Tibial nerve (tissue), 4 donors: ENCODE results near the gene PIGP. TPM values are rescaled to one million over a fixed set of nuclear protein-coding genes. Genes with fewer than 3 reads are reported as not detected.
"Not testable (repeated sequence)": the region's sequence is repeated elsewhere in the genome, so short reads cannot be mapped to it uniquely, and the experiment has no call there.

Source experiments
- DNase-seq, 2 donors: peaks; one replicate each; pipeline ENCODE4 v3.0.0-alpha.2; 2019; ENCODE audit warnings: low spot score in 2 of 2
- H3K27ac ChIP-seq, 4 donors: fragments of 200-600 bp; sonication (generic) in 3 of 4; one replicate each; pipeline ENCODE4 v1.5.1; 2017 to 2019; ENCODE audit warnings: mild to moderate bottlenecking in 1 of 4
- H3K27me3 ChIP-seq, 2 donors: fragments of 200-600 bp; sonication (generic) in 1 of 2; one replicate each; pipeline versions ENCODE4 v1.5.1 to v1.6.0; 2017 to 2019
- H3K36me3 ChIP-seq, 3 donors: fragments of 200-600 bp; sonication (generic); one replicate each; pipeline ENCODE4 v1.5.1; 2018 to 2019
- H3K4me1 ChIP-seq, 4 donors: fragments of 200-600 bp; sonication (generic) in 3 of 4; one replicate each; pipeline ENCODE4 v1.5.1; 2017 to 2019
- H3K4me3 ChIP-seq, 4 donors: fragments of 200-600 bp; sonication (generic) in 3 of 4; one replicate each; pipeline ENCODE4 v1.5.1; 2017 to 2019; ENCODE audit warnings: mild to moderate bottlenecking in 1 of 4, moderate library complexity in 1 of 4
- H3K9me3 ChIP-seq, 4 donors: fragments of 200-600 bp; sonication (generic) in 3 of 4; one replicate each; pipeline ENCODE4 v1.5.1; 2017 to 2019
- EP300 ChIP-seq, 2 donors: sonication (generic); formaldehyde crosslinking; IDR thresholded peaks; one replicate each; pipeline ENCODE4 v1.6.1; 2017; ENCODE audit warnings: antibody characterized with exemption in 2 of 2, mild to moderate bottlenecking in 1 of 2
- POLR2A ChIP-seq, 2 donors: fragments of 450-650 bp; IDR thresholded peaks; one replicate each; pipeline ENCODE4 v1.6.1; 2017; ENCODE audit warnings: antibody characterized with exemption in 2 of 2, mild to moderate bottlenecking in 2 of 2, moderate library complexity in 2 of 2
- WGBS, 2 donors: methylation state at CpG; one replicate each; pipeline ENCODE4 v1.1.5; 2018; 5-methylcytosine and 5-hydroxymethylcytosine counted together
- total RNA-seq, 4 donors: library from RNA; depleted of rRNA; stranded (reverse); fragments of >200 nt; gene quantifications; one replicate each; pipeline ENCODE4 v1.1.0, GENCODE V29; 2016
- TF ChIP-seq, protein P1 (sequence below), 5 experiments: fragments of 200-600 bp in 3 of 5; fragments of 450-650 bp in 2 of 5; sonication (generic) in 3 of 5; IDR thresholded peaks; one replicate each; pipeline ENCODE4 v1.5.1; 2016 to 2019; ENCODE audit warnings: antibody characterized with exemption in 5 of 5, mild to moderate bottlenecking in 3 of 5, moderate library complexity in 2 of 5

Gene PIGP
- total RNA-seq, 4 donors from 2014 or later = 4.5 to 40.0 (median 26.5) TPM

DNA sequence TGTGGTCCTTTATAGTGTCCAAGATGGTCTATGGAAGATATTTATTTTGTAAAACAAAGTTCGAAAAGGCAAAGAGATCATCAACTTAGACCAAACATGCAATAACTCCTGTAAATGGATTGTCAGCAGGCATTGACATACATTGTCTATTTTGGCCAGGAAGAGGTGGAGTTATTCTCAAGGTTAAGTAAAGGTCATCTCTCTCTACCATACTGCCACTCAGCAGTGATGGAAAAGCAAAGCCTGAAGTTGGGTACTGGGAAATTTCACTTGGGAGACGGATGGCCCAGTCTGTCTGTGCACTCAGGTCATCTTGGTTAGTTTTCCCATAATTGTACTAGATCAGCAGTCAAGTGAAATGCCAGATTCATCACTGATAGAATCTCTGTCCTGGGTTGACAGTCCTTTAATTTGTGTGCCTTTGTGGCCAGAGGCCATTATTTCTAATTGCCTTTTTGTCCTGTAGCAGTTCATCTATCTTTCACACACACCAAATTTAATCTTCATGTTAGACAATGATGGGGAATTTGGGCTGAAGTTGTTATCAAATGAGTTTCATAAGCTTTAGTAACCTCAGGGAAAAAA lies 17.5 kb downstream of the PIGP start:
- H3K27ac ChIP-seq = no peak overlapping the region
- 80 to 90% methylated on average over 2 of the region's 2 CpGs for WGBS, 2 donors
- peaks cover 0 to 6% (median under 1%) of the 10 kb centered on the region in 4 donors for H3K4me1 ChIP-seq
- no peak for TF ChIP-seq EP300 (IDR thresholded peaks at IDR 0.05)
- no peak for TF ChIP-seq POLR2A (IDR thresholded peaks at IDR 0.05)
- TF ChIP-seq, protein P1, sequence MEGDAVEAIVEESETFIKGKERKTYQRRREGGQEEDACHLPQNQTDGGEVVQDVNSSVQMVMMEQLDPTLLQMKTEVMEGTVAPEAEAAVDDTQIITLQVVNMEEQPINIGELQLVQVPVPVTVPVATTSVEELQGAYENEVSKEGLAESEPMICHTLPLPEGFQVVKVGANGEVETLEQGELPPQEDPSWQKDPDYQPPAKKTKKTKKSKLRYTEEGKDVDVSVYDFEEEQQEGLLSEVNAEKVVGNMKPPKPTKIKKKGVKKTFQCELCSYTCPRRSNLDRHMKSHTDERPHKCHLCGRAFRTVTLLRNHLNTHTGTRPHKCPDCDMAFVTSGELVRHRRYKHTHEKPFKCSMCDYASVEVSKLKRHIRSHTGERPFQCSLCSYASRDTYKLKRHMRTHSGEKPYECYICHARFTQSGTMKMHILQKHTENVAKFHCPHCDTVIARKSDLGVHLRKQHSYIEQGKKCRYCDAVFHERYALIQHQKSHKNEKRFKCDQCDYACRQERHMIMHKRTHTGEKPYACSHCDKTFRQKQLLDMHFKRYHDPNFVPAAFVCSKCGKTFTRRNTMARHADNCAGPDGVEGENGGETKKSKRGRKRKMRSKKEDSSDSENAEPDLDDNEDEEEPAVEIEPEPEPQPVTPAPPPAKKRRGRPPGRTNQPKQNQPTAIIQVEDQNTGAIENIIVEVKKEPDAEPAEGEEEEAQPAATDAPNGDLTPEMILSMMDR (IDR thresholded peaks at IDR 0.05) = no peak
- H3K27me3 ChIP-seq = no peaks in the 10 kb centered on the region
- no peaks in the 10 kb centered on the region for H3K36me3 ChIP-seq
- H3K9me3 ChIP-seq = no peaks in the 10 kb centered on the region
- no peak for DNase-seq
- H3K4me3 ChIP-seq = no peak overlapping the region

DNA sequence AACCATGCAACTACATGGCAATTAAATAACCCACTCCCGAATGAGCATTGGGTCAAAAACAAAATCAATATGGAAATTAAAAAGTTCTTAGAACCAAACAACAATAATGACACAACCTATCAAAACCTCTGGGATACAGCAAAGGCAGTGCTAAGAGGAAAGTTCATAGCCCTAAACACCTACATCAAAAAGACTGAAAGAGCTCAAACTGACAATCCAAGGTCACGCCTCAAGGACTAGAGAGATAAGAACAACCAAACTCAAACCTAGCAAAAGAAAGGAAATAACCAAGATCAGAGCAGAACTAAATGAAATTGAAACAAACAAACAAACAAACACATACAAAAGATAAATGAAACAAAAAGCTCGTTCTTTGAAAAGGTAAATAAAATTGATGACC lies 23.1 kb downstream of the PIGP start:
- WGBS, 2 donors = 65 to 98% methylated on average over 2 to 3 of the region's 3 CpGs
- H3K36me3 ChIP-seq, H3K27ac ChIP-seq, H3K4me3 ChIP-seq, H3K4me1 ChIP-seq, DNase-seq, H3K9me3 ChIP-seq, H3K27me3 ChIP-seq: not testable (repeated sequence)

DNA sequence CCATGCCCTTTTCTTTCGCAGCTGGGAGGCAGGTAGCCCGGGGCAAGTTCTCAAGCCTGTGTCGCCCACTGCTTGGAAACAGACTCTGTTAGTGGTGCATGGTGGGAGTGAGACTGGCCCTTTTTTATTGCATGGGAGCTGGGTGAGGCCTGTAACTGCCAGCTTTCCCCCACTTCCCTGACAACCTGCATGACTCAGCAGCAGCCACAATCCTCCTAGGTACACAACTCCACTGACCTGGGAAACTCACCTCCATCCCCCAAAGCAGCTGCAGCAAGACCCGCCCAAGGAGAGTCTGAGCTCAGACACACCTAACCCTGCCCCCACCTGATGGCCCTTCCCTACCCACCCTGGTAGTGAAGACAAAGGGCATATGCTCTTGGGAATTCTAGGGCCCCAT lies 25.8 kb downstream of the PIGP start:
- H3K4me1 ChIP-seq = no peaks in the 10 kb centered on the region
- H3K9me3 ChIP-seq = no peaks in the 10 kb centered on the region
- H3K4me3 ChIP-seq = no peak overlapping the region
- H3K36me3 ChIP-seq = no peaks in the 10 kb centered on the region
- TF ChIP-seq, protein P1 (IDR thresholded peaks at IDR 0.05) = no peak
- TF ChIP-seq POLR2A (IDR thresholded peaks at IDR 0.05) (no peak), EP300 (IDR thresholded peaks at IDR 0.05) (no peak)
- no peaks in the 10 kb centered on the region for H3K27me3 ChIP-seq
- no peak for DNase-seq
- H3K27ac ChIP-seq = no peak overlapping the region
- WGBS, 2 donors = 88 to 96% methylated on average over 4 of the region's 4 CpGs

DNA sequence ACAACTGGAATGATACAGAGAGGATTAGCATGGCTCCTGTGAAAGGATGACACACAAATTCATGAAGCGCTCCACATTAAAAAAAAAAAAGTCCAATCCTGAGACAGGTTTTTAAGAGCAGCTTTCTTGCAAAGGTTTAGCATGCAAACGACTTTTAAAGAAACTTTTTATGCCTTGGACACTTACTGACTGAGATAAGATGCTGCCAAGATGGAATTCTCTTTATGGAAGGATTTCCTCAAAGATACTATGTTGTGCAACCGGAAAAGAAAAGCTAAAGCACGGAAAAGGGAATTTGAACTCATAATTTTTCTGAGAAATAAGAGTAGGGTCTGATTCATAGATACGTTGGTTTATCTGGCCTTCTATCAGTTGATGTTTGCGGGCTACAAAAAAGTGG lies 27.3 kb downstream of the PIGP start:
- no peak overlapping the region for H3K4me3 ChIP-seq
- 78 to 84% methylated on average over 6 of the region's 6 CpGs for WGBS, 2 donors
- H3K4me1 ChIP-seq = no peaks in the 10 kb centered on the region
- H3K9me3 ChIP-seq = no peaks in the 10 kb centered on the region
- H3K36me3 ChIP-seq = no peaks in the 10 kb centered on the region
- H3K27me3 ChIP-seq = no peaks in the 10 kb centered on the region
- no peak overlapping the region for H3K27ac ChIP-seq
- TF ChIP-seq POLR2A (IDR thresholded peaks at IDR 0.05) (no peak), EP300 (IDR thresholded peaks at IDR 0.05) (no peak)
- TF ChIP-seq, protein P1 (IDR thresholded peaks at IDR 0.05) = no peak
- no peak for DNase-seq

DNA sequence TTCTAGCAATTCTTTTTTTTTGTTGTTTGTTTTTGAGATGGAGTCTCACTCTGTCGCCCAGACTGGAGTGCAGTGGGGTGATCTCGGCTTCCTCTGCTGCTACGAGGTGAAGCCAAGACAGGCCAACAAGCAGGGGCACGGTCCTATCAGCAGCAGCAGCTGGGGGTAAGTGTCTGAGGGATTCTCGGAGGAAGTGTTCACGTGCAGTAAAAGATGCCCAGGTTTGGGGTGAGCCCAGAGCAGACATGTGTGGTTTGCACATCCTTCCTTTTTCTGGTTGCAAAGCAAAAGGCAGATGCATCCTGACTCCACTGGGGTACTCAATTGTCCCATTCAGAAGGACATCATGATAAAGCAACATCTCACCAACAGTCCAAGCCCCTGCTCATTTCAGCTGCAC lies 27.7 kb downstream of the PIGP start:
- Histone ChIP-seq H3K9me3 (no peaks in the 10 kb centered on the region), H3K4me3 (no peak overlapping the region), H3K4me1 (no peaks in the 10 kb centered on the region), H3K36me3 (no peaks in the 10 kb centered on the region), H3K27me3 (no peaks in the 10 kb centered on the region), H3K27ac (no peak overlapping the region)
- no peak for DNase-seq
- TF ChIP-seq POLR2A (IDR thresholded peaks at IDR 0.05) = no peak
- no peak for TF ChIP-seq EP300 (IDR thresholded peaks at IDR 0.05)
- TF ChIP-seq, protein P1 (IDR thresholded peaks at IDR 0.05) = no peak
- 75 to 82% methylated on average over 6 of the region's 6 CpGs for WGBS, 2 donors

DNA sequence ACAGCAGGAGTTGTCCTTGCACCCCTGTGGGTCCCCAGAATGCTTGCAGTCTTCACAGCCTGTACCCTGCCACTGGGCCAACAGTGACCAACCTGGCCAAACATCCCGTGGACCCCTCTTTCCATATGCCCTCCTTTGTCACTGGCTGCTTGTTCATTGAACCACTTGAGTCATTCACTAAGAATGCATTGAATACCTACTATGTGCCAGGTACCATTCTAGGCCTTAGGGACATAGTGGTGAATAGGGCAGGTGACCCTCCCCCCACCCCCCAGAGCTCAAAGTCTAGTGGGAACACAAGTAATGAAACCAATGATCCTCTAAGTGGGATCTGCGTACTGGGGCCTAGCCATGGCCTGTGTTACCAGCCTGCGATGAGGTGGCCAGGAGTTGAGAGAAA lies 28.2 kb downstream of the PIGP start:
- TF ChIP-seq EP300 (IDR thresholded peaks at IDR 0.05) (no peak), POLR2A (IDR thresholded peaks at IDR 0.05) (no peak)
- TF ChIP-seq, protein P1 (IDR thresholded peaks at IDR 0.05) = no peak
- 98 to 100% methylated on average over 3 of the region's 3 CpGs for WGBS, 2 donors
- Histone ChIP-seq H3K4me1 (no peaks in the 10 kb centered on the region), H3K27ac (no peak overlapping the region), H3K9me3 (no peaks in the 10 kb centered on the region), H3K27me3 (no peaks in the 10 kb centered on the region), H3K36me3 (no peaks in the 10 kb centered on the region), H3K4me3 (no peak overlapping the region)
- DNase-seq = no peak
